HG03442 (cell line): ENCODE data around the gene PUS1.
A peak's percentile ranks its signal among the peaks of the same experiment; 100 is the strongest.

Experiments
- ATAC-seq: cut with Tn5 transposase; IDR thresholded peaks from one replicate; pipeline ENCODE4 v1.9.1; 2021; ENCODE audit warnings: mild to moderate bottlenecking, moderate library complexity; ENCODE audit not compliant: unreplicated experiment

PUS1 gene

DNA sequence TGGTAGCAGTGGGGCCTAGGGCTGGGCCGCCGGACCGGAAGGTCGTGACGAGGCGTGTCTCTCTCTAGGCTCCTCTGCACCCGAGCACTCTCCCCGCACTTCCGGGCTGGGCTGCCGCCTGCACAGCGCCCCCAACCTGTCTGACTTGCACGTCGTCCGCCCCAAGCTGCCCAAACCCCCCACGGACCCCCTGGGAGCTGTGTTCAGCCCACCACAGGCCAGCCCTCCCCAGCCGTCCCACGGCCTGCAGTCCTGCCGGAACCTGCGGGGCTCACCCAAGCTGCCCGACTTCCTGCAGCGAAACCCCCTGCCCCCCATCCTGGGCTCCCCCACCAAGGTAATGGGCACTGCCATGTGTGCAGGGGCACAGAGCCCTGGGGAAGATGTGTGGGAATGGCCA lies 13.3 kb upstream of the PUS1 start:
- ATAC-seq = no peak

DNA sequence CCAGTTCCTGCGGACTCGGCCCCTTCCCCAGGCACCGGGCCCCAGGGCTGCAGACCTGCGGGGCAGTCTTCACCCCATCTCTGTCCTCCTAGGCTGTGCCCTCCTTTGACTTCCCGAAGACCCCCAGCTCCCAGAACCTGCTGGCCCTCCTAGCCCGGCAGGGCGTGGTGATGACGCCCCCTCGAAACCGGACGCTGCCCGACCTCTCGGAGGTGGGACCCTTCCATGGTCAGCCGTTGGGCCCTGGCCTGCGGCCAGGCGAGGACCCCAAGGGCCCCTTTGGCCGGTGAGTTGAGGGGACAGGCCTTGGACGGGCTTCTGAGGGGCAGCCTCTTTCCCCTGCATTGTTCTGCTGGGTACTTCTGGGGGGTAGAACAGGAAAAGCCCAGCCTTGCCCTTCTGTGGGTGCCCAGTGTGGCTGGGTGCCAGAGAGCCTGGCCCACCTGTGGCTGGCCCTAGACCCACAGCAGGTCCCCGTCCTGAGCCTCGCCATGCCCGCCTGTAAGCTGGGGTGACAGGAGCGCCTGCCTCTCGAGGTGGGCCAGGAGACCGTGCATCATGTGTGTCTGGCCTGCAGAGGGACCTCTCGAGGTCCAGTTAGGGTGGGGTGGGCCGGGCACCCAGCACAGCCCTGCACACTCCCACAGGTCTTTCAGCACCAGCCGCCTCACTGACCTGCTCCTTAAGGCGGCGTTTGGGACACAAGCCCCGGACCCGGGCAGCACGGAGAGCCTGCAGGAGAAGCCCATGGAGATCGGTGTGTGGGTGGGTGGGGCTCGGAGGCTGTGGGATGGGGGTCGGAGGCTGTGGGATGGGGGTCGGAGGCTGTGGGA lies 12.6 kb upstream of the PUS1 start:
- ATAC-seq = no peak

DNA sequence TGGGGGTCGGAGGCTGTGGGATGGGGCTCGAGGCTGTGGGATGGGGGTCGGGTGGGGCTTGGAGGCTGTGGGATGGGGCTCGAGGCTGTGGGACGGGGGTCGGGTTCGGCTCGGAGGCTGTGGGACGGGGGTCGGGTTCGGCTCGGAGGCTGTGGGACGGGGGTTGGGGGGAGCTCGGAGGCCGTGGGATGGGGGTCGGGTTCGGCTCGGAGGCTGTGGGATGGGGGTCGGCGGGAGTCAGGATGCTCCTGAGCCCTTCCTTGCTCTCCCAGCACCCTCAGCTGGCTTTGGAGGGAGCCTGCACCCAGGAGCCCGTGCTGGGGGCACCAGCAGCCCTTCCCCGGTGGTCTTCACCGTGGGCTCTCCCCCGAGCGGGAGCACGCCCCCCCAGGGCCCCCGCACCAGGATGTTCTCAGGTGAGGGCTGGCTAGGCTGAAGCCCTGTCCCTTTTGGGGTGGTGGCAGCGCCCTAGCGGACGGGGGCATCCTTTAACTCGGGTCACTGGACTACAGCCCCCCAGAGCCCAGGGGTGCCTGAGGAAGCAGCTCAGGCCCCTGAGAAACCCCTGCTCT lies 11.9 kb upstream of the PUS1 start:
- no peak for ATAC-seq

DNA sequence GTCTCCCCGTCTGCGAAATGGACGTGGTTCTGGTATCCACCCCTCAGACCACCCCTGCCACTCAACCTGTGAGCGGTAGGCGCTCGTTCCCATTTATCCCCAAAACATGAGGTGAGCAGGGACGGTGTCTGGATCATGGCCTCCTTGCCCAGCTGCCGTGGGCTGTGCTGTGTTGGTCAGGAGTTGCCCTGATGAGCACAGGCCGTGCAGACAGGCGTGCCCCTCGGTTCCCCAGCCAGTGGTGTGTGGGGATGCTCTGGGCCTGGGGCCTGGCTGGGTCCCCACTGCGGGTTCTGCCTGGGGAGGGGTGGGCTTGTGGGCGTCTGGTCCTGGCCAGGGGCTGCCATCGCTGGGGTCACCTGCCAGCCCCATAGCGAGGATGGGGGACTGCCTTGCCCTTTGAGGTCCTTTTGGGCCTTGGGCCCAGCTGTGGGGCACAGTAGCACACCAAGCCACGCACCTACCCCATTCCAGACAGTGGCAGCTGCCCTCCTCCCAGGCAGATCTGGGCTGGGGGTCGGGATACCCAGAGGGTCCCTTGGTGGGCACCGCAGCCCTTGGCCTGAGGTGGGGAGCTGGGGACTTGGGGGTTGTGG lies 11.3 kb upstream of the PUS1 start:
- no peak for ATAC-seq

GRCh38 chr12:131918311-131919050 lies 10.6 kb upstream of the PUS1 start:
- no peak for ATAC-seq

DNA sequence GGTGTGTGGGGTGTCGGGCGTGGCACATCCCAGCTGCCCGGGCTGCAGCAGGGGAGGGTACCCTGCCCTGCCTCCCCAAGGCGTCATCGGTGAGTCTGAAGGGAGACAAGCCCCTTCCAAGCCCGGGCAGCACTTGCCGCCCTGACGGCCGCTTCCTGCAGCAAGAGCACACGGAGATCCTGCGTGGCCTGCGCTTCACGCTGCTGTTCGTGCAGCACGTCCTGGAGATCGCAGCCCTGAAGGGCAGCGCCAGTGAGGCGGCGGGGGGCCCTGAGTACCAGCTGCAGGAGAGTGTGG lies 10.1 kb upstream of the PUS1 start:
- ATAC-seq = no peak

DNA sequence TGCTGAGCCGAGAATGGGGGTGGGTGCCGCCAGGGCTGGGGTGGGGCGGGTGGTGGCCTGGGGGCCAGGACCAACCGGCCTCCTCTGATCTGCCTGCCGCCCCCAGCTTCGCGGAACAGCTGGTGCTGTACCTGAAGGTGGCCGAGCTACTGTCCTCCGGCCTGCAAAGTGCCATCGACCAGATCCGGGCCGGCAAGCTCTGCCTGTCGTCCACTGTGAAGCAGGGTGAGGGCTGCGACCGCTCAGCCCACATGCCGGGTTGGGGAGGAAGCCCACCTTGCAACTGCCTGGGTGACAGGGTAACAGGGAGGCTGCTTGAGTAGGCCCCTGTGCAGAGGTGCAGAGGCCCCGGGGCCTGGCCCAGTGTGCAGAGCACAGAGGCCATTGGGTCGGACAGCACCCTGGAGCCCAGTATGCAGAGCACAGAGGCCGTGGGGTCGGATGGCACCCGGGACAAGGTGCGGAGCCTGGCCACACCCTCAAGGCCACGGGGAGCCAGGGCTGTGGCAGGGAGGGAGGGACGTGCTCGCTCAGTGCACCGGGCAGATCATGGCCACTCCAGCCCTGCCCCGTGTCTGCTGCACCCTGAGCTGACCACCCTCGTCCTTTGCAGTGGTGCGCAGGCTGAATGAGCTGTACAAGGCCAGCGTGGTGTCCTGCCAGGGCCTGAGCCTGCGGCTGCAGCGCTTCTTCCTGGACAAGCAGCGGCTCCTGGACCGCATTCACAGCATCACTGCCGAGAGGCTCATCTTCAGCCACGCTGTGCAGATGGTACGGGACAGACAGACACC lies 9.5 kb upstream of the PUS1 start:
- no peak for ATAC-seq

GRCh38 chr12:131920157-131920508 lies 8.9 kb upstream of the PUS1 start:
- no peak for ATAC-seq

DNA sequence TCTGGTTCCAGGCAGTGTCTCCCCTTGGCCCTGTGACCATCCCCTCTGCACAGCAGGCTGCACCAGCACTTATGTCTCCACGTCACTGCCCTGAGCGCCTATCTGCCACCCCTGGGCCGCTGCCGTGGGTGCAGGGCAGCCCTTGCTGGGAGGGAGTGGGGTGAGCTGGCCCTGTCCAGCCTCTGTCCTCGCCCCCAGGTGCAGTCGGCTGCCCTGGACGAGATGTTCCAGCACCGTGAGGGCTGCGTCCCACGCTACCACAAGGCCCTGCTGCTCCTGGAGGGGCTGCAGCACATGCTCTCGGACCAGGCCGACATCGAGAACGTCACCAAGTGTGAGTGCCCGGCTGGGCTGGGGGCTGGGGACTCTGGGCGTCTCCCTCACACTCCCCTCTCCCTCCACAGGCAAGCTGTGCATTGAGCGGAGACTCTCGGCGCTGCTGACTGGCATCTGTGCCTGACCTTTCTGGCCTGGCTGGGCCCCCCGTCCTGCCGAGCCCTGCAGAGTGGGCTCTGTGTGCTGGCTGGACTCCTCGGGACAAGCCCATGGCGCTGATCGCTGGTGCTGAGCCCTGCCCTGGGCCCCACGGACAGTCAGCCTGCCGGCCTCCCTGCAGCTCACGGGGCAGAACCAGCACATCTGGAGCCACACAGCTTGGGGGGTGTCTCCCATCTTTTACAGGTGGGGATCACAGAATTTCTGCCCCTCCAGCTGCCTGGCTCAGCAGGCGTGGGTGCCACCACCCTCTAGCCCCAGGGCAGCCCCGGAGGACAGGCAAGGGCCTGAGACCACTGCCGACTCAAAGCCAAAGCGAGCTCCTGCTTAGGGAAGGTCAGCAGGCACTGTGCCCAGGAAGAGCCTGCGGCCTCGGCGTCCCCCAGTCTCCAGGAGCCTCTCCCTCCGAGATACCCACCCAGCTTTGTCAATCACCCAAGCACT lies 7.9 kb upstream of the PUS1 start:
- ATAC-seq = no peak

DNA sequence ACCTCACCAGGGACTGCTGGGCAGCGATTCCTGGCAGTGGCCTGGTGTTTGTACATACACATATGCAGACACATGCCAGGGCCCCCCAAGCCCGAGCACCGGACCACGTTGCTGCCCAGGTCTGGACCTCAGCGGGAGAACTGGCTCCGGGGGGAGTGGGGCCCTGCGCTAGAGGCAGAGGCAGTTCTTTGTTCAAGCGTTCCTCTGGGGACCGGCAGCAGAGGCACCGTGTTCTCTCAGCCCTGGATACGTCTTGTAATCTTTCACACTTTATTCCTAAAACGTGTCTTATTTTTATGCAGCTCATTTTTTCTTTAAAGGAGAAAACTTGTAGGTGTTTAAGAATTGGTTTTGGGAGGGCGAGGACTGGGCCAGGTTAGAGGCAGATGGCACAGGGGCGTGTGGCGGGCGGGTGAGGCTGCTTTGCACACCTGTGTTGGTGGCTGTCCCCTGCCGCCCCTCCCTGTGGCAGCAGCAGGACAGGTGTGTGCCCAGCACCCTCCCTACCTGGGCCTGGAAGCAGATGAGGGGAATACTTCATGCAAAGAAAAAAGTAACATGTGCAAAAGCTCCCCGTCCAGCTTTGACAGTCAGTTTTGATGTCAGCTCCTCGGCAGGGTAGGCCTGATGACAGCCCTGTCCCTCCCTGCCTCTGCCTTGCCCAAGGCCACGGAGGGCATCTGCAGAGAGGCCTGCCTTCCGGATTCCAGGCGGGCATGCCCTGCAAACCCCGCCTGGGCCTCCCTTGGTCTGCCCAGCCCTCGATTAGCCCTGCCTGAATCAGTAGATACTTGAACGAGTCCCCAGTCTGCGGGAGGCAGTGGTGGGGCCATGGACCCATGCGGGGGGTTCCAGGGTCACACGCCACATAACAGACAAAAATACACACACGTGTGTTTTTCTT lies 7.0 kb upstream of the PUS1 start:
- no peak for ATAC-seq

DNA sequence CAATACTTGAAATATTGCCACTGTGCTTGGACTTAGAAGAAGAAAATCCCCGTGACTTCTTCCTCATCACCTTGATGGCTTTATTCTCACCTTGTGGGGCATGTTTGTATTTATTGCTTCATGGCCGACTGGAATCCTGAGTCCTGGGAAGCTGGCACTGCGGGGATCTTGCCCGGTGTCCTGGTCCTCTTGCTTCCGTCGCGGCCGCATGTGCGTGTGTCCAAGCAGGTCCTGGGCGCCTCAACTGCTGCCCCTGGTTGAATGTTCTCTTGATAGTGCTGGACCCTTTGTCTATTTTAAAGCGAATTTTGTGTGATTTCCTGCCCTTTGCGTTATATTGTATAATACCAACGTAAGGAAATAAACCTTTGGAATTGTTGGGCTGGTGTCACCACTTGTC lies 6.3 kb upstream of the PUS1 start:
- ATAC-seq = no peak

- ATAC-seq = peak; percentile 79
Observed at GRCh38 chr12:131923260-131923659, 5.8 kb upstream of the PUS1 start.

- ATAC-seq = no peak
Observed at GRCh38 chr12:131927110-131928079, 1.7 kb upstream of the PUS1 start.

DNA sequence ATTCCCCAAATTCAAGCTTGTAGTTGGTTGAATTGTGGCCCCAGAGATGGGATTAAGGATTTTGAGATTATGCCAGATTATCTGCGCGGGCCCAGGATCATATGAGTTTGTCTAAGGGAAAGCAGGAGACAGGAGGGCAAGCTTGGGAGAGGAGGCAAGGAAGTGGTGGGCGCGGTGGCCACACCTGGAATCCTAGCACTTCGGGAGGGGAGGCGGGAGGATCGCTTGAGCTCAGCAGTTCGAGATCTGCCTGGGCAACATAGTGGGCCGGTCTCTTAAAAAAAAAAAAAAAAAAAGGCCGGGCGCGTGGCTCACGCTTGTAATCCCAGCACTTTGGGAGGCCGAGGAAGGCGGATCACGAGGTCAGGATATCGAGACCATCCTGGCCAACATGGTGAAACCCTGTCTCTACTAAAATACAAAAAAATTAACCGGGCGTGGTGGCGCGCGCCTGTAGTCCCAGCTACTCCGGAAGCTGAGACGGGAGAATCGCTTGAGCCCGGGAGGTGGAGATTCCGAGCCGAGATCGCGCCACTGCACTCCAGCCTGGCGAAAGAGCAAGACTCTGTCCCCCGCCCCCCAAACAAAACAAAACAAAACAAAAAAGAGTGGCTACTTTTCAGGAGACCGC lies 881 bp upstream of the PUS1 start:
- no peak for ATAC-seq

- ATAC-seq = no peak
Observed at GRCh38 chr12:131929581-131930456, 743 bp downstream of the PUS1 start.

GRCh38 chr12:131930510-131930909 lies 1.4 kb downstream of the PUS1 start:
- no peak for ATAC-seq
